ENCODE measurements around the gene GPR183. TPM values are rescaled to one million over a fixed set of nuclear protein-coding genes. Genes with fewer than 3 reads are reported as not detected.

GPR183 gene
- total and polyA plus RNA-seq, 10 of the 15 experiments (the other 5 are each of a cell fraction or from before 2014, with no cell fraction given), result 134 to 669 (median 225) TPM

DNA sequence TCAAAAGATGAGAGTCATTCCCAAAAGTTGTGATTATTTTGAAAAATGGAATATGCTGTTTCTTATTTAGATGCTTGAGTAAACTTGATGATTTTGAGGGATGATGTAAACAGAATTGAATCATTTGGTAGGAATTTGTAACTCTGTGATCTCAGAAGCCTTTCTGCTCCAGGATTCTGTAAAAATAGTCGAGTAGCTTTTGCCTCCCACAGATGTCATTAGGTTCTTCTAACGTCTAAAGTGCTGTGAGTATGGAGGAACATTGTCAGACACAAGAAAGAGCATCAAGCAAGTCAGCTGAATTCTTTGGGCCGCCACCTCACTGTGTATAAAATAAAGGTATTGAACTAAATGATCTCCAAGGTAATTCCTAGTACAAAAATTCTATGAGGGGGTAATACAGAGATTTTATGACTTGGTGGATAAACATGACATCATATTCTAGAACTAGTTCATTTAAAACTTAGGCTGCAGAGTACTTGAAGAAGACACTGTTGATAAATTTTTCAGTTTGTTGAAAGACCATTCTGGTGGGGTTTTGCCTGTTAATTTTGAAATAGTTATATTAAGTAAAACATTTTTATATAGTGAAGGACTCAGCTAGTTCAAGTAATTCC, 1.4 kb upstream of the GPR183 start:
- no peaks in the 10 kb centered on the region for H3K27me3 ChIP-seq (replicated peaks in 1 of 2; ENCODE audit: control insufficient read depth in 2 of 2, insufficient read depth in 2 of 2, low read length in 1 of 2)
- peak overlapping the region; percentile 83 for H3K9ac ChIP-seq (ENCODE audit: control insufficient read depth, insufficient read depth, low read length)
- SMC1A ChIA-PET (ENCODE audit: uncharacterized antibody, unreplicated experiment), result interaction anchor here (0.8 to 13.7 kb wide), 28 partner anchors 9 to 128 kb away, joined by 3 to 264 read pairs (median 6); no protein-coding TSS in a partner anchor
- H2AFZ ChIP-seq (ENCODE audit: control insufficient read depth, low read depth, low read length), result no peak overlapping the region
- RAD21 ChIA-PET (ENCODE audit: unreplicated experiment), result interaction anchor here (0.8 to 14.1 kb wide), 17 partner anchors 8 to 194 kb away, joined by 3 to 247 read pairs (median 7); no protein-coding TSS in a partner anchor
- no peaks in the 10 kb centered on the region for H3K9me3 ChIP-seq (replicated peaks; ENCODE audit: control insufficient read depth, insufficient read depth, low read length)
- H3K27ac ChIP-seq (ENCODE audit: control insufficient read depth, insufficient read depth), result peak overlapping the region; percentile 93
- no peaks in the 10 kb centered on the region for H4K20me1 ChIP-seq (ENCODE audit: control insufficient read depth, insufficient read depth)
- CTCF ChIA-PET, result interaction anchor here (0.7 to 3.0 kb wide), 13 partner anchors 11 to 128 kb away, joined by 3 to 19 read pairs (median 4); no protein-coding TSS in a partner anchor
- TF ChIP-seq ZNF207 (IDR thresholded peaks at IDR 0.05; ENCODE audit: borderline replicate concordance) (no peak), KLF5 (IDR thresholded peaks at IDR 0.05; ENCODE audit: partially characterized antibody) (no peak), ASH2L (IDR thresholded peaks at IDR 0.05; ENCODE audit: borderline replicate concordance, low read depth) (no peak), NFIC (IDR thresholded peaks at IDR 0.05; ENCODE audit: low read depth, low read length) (no peak), CEBPB (IDR thresholded peaks at IDR 0.05; ENCODE audit: borderline replicate concordance in 1 of 2, low read depth in 2 of 2, low read length in 2 of 2) (no peak), ATF7 (IDR thresholded peaks at IDR 0.05; ENCODE audit: low read depth) (peak; percentile 77; the same call in 1 of the 2 replicates), CHD1 (IDR thresholded peaks at IDR 0.05; ENCODE audit: low read depth, low read length) (no peak)
- TF ChIP-seq, protein P1, sequence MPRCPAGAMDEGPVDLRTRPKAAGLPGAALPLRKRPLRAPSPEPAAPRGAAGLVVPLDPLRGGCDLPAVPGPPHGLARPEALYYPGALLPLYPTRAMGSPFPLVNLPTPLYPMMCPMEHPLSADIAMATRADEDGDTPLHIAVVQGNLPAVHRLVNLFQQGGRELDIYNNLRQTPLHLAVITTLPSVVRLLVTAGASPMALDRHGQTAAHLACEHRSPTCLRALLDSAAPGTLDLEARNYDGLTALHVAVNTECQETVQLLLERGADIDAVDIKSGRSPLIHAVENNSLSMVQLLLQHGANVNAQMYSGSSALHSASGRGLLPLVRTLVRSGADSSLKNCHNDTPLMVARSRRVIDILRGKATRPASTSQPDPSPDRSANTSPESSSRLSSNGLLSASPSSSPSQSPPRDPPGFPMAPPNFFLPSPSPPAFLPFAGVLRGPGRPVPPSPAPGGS (IDR thresholded peaks at IDR 0.05; ENCODE audit: borderline replicate concordance, insufficient read depth, low read depth, low read length, poor library complexity, severe bottlenecking), result no peak
- TF ChIP-seq, protein P2, sequence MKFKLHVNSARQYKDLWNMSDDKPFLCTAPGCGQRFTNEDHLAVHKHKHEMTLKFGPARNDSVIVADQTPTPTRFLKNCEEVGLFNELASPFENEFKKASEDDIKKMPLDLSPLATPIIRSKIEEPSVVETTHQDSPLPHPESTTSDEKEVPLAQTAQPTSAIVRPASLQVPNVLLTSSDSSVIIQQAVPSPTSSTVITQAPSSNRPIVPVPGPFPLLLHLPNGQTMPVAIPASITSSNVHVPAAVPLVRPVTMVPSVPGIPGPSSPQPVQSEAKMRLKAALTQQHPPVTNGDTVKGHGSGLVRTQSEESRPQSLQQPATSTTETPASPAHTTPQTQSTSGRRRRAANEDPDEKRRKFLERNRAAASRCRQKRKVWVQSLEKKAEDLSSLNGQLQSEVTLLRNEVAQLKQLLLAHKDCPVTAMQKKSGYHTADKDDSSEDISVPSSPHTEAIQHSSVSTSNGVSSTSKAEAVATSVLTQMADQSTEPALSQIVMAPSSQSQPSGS (IDR thresholded peaks at IDR 0.05; ENCODE audit: low read length), result 0 out of 2 replicates have a peak, but pooled peaks have one; percentile 10
- TF ChIP-seq, protein P3, sequence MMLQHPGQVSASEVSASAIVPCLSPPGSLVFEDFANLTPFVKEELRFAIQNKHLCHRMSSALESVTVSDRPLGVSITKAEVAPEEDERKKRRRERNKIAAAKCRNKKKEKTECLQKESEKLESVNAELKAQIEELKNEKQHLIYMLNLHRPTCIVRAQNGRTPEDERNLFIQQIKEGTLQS (IDR thresholded peaks at IDR 0.05; ENCODE audit: borderline replicate concordance, extremely low read depth, low read depth, low read length), result no peak
- no peak for FAIRE-seq
- H3K36me3 ChIP-seq (ENCODE audit: control insufficient read depth in 2 of 2, insufficient read depth in 2 of 2, low read length in 1 of 2), result peaks cover 0 to 3% of the 10 kb centered on the region in 2 experiments; a peak in 2 of 4 replicates
- H3K4me3 ChIP-seq, result peak overlapping the region; percentile 98; the same call in 1 of the 2 replicates
- POLR2A ChIA-PET, result interaction anchor here (0.7 to 8.0 kb wide), 7 partner anchors 10 to 73 kb away, joined by 3 to 59 read pairs (median 10); no protein-coding TSS in a partner anchor
- peaks cover 91% of the 10 kb centered on the region for H3K79me2 ChIP-seq (ENCODE audit: control insufficient read depth, insufficient read depth, low read length)
- in situ Hi-C loops (cut with MboI) (loop anchor here (5.0 kb wide), 1 partner anchor 59 kb away; no protein-coding TSS in a partner anchor), intact Hi-C loops (cut with micrococcal nuclease; ENCODE audit: unreplicated experiment) (loop anchor here (10.0 kb wide), 1 partner anchor 196 kb away; the partner anchor contains the start of gene TM9SF2)
- H3K4me2 ChIP-seq (ENCODE audit: control insufficient read depth, insufficient read depth), result peak overlapping the region; percentile 97
- peaks cover 51% of the 10 kb centered on the region for H3K4me1 ChIP-seq (ENCODE audit: control insufficient read depth, insufficient read depth, low read length)
- no peak for DNase-seq (ENCODE audit: low read depth, low spot score)
- no peak for ATAC-seq
- WGBS (ENCODE audit: insufficient coverage, insufficient replicate concordance, low lambda C conversion rate, missing lambda C conversion rate), result 99% methylated on average over 3 of the region's 3 CpGs
- BruUV-seq (replicated peaks), result no TSS peak

All from GM12878 (cell line).